Measurements from ENCODE around the gene PAX5.

- TF ChIP-seq FOXJ3 (CRISPR knock-in tag; IDR thresholded peaks at IDR 0.05; ENCODE audit: borderline replicate concordance) (no peak), CTCF (IDR thresholded peaks at IDR 0.05) (no peak), FOXP4 (CRISPR knock-in tag; IDR thresholded peaks at IDR 0.05) (no peak)
These were observed 2.9 kb upstream of the PAX5 start for GRCh38 chr9:37036776-37037502.

Data from WTC11 (cell line).